NCI-H748 (cell line): ENCODE measurements around the gene BCL2.

Source experiments
- DNase-seq: peaks from one replicate; lab custom pipeline; 2025; ENCODE audit not compliant: unreplicated experiment; lab: John Stamatoyannopoulos, UW

Gene BCL2

DNA sequence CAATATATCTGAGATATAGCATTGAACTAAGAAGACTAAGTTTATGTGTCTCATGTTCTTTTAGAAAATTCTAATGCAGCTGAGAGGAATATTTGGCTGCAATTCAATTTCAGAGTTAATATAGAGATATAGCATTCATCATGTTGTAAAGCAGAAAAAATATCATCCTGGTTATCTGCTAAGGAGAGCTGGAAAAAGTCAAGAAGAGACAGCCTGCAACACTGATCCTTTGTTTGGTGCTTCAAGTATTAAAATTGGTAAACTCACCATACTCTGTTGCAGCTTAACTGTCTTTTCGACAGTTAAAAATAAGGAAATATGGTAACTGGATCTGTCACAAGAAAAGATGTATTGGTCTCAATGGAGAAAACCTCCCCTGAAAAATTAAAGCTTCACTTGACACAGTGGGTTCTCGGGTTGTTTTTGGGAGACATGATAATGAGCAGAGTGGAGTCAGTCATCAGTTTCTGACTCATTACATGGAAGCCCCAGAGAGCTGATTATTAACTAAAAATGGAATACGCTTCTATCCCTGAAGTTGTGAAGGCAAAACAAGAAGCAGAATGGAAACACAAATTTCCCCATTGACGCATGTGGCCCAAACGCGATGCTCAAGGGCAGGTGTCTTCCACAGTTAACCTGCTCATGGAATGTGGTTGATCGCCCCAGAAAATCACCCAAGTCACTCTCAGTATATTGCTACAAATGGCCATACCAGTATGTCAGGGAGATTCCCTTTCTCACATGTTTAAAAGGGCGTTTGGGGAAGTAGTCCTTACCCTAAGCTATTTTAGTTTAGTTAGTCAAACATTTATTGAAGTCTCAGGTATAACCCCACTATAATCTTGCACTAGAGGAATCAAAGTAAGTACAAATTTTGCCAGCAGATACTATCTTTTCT is 8.2 kb downstream of the BCL2 start:
- DNase-seq = no peak

- no peak for DNase-seq
These were observed 10.1 kb downstream of the BCL2 start for GRCh38 chr18:63309422-63309821.

DNA sequence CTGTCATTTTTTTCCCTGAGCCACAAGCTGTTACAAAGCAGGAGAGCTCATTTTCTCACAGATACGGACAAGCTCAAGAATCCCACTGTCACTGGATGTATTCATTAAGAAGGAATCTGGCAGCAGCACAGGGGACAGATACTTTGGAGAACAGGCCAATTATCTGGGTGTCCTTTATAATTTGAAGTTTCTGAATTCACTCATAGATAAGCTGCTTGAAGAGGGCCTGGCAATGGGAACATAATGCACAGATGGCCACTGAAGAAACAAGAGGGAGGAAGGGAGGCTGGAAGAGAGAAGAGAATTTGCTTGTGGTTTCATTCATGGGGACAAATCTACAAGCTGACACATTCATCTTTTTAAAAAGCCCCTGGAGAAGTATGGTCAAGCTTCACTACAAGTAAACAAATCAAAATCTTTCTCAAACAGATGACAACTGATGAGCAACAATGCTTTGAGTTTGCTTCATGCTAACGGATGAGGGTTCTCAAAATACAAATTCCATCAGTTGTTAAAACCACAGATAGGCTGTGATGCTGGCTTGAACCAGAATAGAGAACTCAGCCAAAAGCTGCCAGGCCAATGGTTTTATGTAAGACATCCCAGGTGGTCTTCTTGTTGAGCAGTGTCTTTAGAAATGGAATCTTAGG is 11.9 kb downstream of the BCL2 start:
- DNase-seq = no peak

DNA sequence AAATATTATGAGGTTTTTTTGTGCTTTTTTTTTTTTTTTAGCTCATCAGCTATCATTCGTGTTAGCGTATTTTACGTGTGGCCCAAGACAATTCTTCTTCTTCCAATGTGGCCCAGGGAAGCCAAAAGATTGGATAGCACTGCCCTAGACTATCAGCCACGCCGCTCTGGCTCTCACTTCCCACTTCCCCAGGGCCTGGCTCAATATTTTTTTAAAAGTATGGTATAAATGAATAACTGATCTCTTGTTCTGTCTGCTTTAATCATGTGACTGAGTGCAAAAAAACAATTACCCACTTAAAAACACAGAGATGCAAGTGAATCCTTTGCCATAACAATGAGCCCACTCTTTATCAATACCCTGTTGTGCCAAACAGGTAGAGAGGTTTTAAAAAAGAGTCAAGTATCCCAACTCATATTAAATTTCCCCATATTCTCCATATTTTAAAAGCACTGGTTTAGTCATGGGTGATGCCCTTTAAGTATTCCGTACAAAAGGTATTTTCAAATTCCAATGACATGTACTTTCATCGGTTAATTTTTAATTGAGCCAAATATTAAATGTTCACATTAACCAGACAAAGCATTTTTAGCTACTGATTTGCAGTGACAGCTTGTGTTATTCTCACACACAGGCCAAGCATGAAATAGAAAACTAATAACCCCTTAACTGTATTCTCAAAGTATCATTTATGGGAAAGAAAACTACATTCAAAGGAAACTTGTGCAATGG is 12.6 kb downstream of the BCL2 start:
- no peak for DNase-seq

- DNase-seq = no peak
These were observed 13.3 kb downstream of the BCL2 start for GRCh38 chr18:63306249-63306648.

DNA sequence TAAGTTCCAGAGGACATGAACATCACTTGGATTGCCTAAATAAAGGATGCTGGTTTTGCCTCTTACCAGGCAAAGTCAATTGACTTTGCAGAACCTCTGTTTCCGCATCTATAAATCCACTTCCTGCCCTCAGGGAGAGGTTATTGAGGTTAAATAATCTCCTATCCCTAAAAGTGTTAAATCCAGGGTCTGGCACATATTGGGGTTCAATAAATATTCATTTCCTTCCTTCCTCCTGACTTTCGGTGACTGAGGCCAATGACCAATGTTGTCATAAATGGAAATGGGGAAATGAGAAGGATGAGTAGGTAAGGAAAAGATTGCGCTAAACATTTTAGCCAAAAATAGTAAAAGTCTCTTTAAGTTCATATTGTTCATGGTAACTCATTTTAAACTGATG is 16.0 kb downstream of the BCL2 start:
- no peak for DNase-seq

- no peak for DNase-seq
These were observed 16.7 kb downstream of the BCL2 start for GRCh38 chr18:63302636-63303405.

- no peak for DNase-seq
These were observed 17.3 kb downstream of the BCL2 start for GRCh38 chr18:63302220-63302619.

- no peak for DNase-seq
These were observed 18.1 kb downstream of the BCL2 start for GRCh38 chr18:63301434-63301833.

DNA sequence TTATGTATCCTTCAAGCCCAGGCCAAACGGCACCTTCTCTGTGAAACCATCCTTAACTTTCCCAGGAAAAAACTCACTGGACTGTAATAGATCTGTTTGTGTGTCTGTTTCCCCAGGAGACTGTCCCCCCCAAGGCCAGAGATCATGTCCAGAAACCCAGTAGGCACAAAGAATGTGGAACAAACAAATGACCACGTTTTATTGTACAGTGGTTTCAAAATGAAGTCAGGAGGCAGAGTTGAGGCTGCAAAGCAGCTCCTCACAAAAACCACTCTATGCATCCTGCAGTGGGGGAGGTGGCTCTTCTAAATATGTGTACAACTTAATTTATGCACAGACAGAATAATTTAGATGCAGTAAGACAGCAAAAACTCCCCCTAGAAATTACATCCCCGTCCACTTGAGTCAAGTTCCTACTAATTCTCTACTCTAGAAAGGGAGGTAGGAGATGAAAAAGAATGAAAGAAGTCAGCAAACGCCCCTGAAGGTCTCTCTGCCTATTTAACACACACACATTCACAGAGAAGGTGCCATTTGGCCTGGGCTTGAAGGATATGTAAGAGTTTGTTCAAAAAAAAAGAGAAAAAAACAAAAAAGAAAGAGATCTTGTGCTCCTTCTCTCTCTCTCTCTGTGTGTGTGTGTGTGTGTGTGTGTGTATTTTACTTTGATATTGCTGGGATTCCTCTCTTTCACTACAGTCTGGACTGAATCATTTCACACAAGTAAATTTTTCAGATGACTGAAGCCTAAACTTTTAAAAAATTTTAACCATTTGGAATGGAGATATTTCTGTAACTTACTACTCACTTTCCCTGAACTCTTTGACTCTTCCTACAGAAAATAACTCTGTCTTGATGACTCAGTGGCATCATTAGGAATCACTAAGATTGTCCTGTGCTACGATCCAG is 19.5 kb downstream of the BCL2 start:
- no peak for DNase-seq

- no peak for DNase-seq
These were observed 20.9 kb downstream of the BCL2 start for GRCh38 chr18:63298400-63299365.

- no peak for DNase-seq
These were observed 21.7 kb downstream of the BCL2 start for GRCh38 chr18:63297687-63298399.

DNA sequence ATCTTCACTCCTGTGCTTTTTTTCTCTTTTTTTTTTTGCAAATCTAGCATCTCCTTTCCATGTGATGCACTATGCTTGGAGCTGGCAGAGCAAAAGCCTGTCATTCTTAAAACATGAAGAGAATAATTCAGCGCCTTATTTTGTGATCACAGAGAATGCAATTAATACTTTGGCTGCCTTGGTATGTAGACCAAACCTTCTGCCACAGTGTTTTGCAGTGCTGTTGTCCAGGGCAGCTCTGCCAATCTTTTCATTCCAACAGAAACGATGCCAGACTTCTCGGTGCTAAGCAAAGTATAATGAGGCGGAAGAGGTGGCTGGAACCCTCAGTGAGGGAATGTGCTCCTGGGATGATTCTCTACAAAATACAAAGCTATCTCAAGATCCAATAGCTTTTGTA is 25.6 kb downstream of the BCL2 start:
- DNase-seq = no peak

- no peak for DNase-seq
These were observed 26.5 kb downstream of the BCL2 start for GRCh38 chr18:63292831-63293683.

DNA sequence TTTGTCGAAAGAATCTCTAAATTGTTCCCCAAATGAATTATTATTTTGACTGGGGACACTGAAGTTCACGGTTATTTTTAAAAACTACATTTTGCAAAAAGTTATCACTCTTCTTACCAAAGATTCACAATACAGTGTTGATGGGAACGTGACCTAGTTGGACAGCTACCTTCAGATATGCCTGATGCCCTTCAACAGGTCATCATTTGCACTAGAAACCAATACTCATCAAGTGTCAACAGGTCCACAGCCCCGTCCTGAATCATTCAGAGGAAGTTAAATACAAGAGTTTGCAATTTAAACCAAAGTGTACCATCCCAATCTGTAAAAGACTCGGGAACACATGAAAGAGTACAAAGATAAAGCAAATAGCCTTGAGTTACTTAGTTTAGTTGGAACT is 28.3 kb downstream of the BCL2 start:
- no peak for DNase-seq

DNA sequence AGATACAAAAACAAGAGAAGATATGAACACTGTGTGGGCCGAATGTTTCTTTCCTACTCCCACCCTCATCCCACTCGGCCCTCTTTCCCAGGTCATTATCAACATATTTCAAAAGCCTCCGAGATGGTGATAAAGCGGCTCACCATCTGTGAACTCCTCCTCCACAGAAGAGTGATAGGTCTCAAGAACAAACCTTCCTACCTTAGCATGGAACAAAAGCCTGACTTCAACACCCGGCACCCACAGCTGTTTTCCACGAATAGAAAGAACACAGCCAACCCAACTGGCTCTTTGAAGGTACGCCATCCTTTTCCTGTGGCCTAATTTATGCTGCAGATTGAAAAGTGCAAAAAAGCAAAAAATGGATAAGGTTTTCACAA is 28.8 kb downstream of the BCL2 start:
- no peak for DNase-seq

GRCh38 chr18:63290166-63290820 is 29.3 kb downstream of the BCL2 start:
- DNase-seq = no peak
